GM12873 (cell line): ENCODE measurements around the gene PRKN.

ENCODE experiments used
- CTCF ChIP-seq: IDR thresholded peaks from 2 replicates; pipeline ENCODE4 v1.5.1; 2012; ENCODE audit warnings: low read depth, mild to moderate bottlenecking, moderate library complexity, low read length, control low read depth; ENCODE audit not compliant: insufficient read depth; ENCODE audit errors: missing control alignments

Gene PRKN

GRCh38 chr6:161624111-161624510, 1103.5 kb downstream of the PRKN start:
- TF ChIP-seq CTCF = no peak

GRCh38 chr6:161622779-161623178, 1104.8 kb downstream of the PRKN start:
- no peak for TF ChIP-seq CTCF

- TF ChIP-seq CTCF = peak; percentile 26
Observed at GRCh38 chr6:161618831-161619454, 1108.6 kb downstream of the PRKN start.

DNA sequence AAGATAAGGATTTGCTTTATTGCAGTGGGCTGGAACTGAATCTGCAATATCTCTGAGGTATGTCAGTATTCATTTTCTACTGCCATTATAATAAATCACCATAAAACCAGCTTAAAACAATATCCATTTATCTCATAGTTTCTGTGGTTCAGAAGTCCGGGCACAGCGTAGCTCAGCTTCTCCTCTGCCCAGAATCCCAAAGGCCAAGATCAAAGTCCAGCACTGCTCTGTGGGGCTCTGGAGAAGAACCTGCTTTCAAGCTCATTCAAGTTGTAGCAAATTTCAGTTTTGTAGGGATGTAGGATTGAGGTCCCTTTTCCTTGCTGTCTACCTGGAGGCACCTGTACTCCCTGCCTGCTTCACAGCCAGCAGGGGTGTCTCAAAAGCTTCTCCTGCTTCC, 1113.9 kb downstream of the PRKN start:
- TF ChIP-seq CTCF = no peak

DNA sequence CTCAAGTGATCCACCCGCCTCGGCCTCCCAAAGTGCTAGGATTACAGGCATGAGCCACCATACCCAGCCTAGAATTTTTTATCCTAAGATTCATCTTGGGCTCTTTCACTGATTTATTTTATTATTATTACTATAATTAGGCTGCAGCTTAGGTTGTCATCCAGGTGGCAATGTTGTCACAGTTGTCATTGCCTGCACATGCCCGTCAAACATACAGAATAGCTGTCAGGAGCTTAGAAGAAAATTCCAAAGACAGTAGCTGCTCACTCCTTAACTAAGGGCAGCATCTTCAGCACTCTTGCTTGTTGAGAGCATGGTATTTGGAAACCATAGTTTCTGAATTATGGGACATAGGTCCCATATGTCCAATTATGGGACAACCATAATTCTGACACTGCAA, 1118.8 kb downstream of the PRKN start:
- no peak for TF ChIP-seq CTCF

DNA sequence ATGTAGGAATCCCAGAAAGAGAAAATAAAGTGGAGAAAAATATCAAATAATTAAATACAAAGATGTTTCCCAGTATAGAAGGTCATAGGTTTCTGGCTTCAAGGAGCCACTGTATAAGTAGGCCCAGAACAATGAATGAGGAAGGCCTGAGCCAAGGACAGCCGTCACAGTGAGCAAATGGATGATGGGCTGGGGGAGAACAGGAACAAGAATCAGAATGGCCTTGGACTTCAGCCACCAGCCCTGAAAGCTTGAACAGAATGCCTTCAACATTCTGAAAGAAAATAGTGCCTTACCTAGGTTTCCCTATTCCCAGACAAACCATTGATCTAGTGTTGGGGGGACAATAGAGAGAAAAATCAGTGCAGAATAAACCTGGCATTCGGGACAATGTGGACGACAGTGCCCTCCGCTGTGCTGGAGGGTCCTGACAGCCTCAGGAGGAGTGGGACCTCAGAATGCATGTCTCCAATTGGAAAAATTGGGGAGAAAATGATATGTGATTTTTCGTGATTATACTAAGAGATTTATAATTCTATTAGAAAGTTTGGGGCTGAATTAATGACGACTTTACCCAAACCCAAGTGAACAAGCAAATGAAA, 1119.8 kb downstream of the PRKN start:
- no peak for TF ChIP-seq CTCF

GRCh38 chr6:161602359-161602758, 1125.2 kb downstream of the PRKN start:
- no peak for TF ChIP-seq CTCF
